ENCODE data around the gene PAX8.
"Not testable (repeated sequence)": the region's sequence is repeated elsewhere in the genome, so short reads cannot be mapped to it uniquely, and the experiment has no call there.

Gene PAX8

DNA sequence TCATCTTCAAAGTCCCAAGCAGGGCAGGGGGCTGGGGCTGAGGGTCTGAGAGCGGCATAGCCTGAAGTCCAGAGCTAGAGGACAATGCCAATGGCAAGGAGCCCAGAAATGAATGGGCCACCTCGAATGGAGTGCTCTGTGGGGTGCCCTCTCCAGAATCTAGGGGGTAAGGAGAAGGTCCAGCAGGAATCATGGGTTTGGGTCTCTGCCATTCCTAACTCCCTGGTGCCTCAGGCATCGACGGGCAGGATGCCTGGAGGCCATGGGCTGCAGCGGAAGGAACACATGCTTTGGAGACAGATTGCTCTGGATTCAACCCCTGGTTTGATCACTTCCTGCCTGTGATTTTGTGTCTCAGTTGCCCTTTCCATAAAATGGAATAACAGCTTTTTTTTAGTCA, 44.4 kb upstream of the PAX8 start:
- H3K27me3 ChIP-seq (ENCODE audit: control insufficient read depth in 3 of 3, insufficient read depth in 3 of 3, low read depth in 1 of 3, low read length in 3 of 3); H3K79me1 ChIP-seq (ENCODE audit: low read depth, low read length); H2BK120ac ChIP-seq (ENCODE audit: low read depth, low read length); H2BK15ac ChIP-seq (ENCODE audit: low read length); H3K36me3 ChIP-seq (replicated peaks in 1 of 2; ENCODE audit: control insufficient read depth in 2 of 2, insufficient read depth in 2 of 2, low read length in 2 of 2); H3K4me3 ChIP-seq (ENCODE audit: low read length in 2 of 2); H2BK5ac ChIP-seq (ENCODE audit: low read length); H4K91ac ChIP-seq (ENCODE audit: low read depth, low read length, poor library complexity); H3K9ac ChIP-seq (ENCODE audit: low read depth, low read length, poor library complexity); H3K14ac ChIP-seq (ENCODE audit: low read length); H3K23ac ChIP-seq (ENCODE audit: low read depth, low read length, poor library complexity); H4K8ac ChIP-seq (ENCODE audit: low read depth, low read length); DNase-seq (ENCODE audit: low spot score); H2BK12ac ChIP-seq (ENCODE audit: low read length); H3K4me2 ChIP-seq (ENCODE audit: insufficient read depth, low read length, poor library complexity, severe bottlenecking); H3K27ac ChIP-seq (replicated peaks; ENCODE audit: low read length); H3K9me3 ChIP-seq (replicated peaks in 1 of 2; ENCODE audit: control insufficient read depth in 2 of 2, insufficient read depth in 1 of 2, low read depth in 1 of 2, low read length in 2 of 2); H3K4ac ChIP-seq (ENCODE audit: low read length); H2AFZ ChIP-seq (ENCODE audit: low read length); H3K4me1 ChIP-seq (ENCODE audit: control insufficient read depth in 2 of 2, insufficient read depth in 1 of 2, low read depth in 1 of 2, low read length in 2 of 2): not testable (repeated sequence)
- H3K18ac ChIP-seq (ENCODE audit: low read length): peak overlapping the region; percentile 3
- WGBS, 2 donors (ENCODE audit: extremely low coverage in 2 of 2, insufficient read length in 2 of 2, insufficient replicate concordance in 1 of 2): no CpG with 5 or more reads among the region's 5 CpGs
- H2AK5ac ChIP-seq (ENCODE audit: low read depth, low read length): peak overlapping the region; percentile 53

GRCh38 chr2:113320106-113320505, 41.4 kb upstream of the PAX8 start:
- no CpG with 5 or more reads among the region's 7 CpGs for WGBS, 2 donors (ENCODE audit: extremely low coverage in 2 of 2, insufficient read length in 2 of 2, insufficient replicate concordance in 1 of 2)
- not testable (repeated sequence) for H3K18ac ChIP-seq (ENCODE audit: low read length); H3K27ac ChIP-seq (replicated peaks; ENCODE audit: low read length); H3K27me3 ChIP-seq (ENCODE audit: control insufficient read depth in 3 of 3, insufficient read depth in 3 of 3, low read depth in 1 of 3, low read length in 3 of 3); H3K4me1 ChIP-seq (ENCODE audit: control insufficient read depth in 2 of 2, insufficient read depth in 1 of 2, low read depth in 1 of 2, low read length in 2 of 2); H3K4me2 ChIP-seq (ENCODE audit: insufficient read depth, low read length, poor library complexity, severe bottlenecking); H4K91ac ChIP-seq (ENCODE audit: low read depth, low read length, poor library complexity); H3K9ac ChIP-seq (ENCODE audit: low read depth, low read length, poor library complexity); H2AFZ ChIP-seq (ENCODE audit: low read length); H2BK12ac ChIP-seq (ENCODE audit: low read length); H3K36me3 ChIP-seq (replicated peaks in 1 of 2; ENCODE audit: control insufficient read depth in 2 of 2, insufficient read depth in 2 of 2, low read length in 2 of 2); H3K23ac ChIP-seq (ENCODE audit: low read depth, low read length, poor library complexity); H3K4ac ChIP-seq (ENCODE audit: low read length); H2BK5ac ChIP-seq (ENCODE audit: low read length); H2BK120ac ChIP-seq (ENCODE audit: low read depth, low read length); H2AK5ac ChIP-seq (ENCODE audit: low read depth, low read length); DNase-seq (ENCODE audit: low spot score); H3K4me3 ChIP-seq (ENCODE audit: low read length in 2 of 2); H4K8ac ChIP-seq (ENCODE audit: low read depth, low read length); H2BK15ac ChIP-seq (ENCODE audit: low read length); H3K79me1 ChIP-seq (ENCODE audit: low read depth, low read length); H3K14ac ChIP-seq (ENCODE audit: low read length); H3K9me3 ChIP-seq (replicated peaks in 1 of 2; ENCODE audit: control insufficient read depth in 2 of 2, insufficient read depth in 1 of 2, low read depth in 1 of 2, low read length in 2 of 2)

DNA sequence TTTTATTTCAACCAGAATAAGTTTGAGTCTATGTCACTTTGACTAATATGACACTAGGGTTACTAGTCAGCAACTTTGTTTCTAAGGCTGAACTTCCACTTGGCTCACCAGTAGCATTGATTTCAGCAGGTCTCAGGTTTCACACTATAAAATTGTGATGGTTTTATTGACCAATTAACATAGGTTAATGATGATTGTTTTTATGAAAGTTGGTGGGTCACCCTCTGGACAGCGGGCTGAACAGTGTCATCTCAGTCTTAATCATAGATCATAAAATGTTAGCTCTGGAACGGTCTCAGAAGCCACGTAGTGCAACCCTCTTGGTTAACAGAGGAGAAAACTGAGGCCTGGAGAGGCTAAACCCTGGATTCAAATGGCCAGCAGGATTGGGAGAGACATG, 40.2 kb upstream of the PAX8 start:
- H3K27ac ChIP-seq (replicated peaks; ENCODE audit: low read length); H4K91ac ChIP-seq (ENCODE audit: low read depth, low read length, poor library complexity); H3K27me3 ChIP-seq (ENCODE audit: control insufficient read depth in 3 of 3, insufficient read depth in 3 of 3, low read depth in 1 of 3, low read length in 3 of 3); H3K36me3 ChIP-seq (replicated peaks in 1 of 2; ENCODE audit: control insufficient read depth in 2 of 2, insufficient read depth in 2 of 2, low read length in 2 of 2); DNase-seq (ENCODE audit: low spot score); H3K18ac ChIP-seq (ENCODE audit: low read length); H3K23ac ChIP-seq (ENCODE audit: low read depth, low read length, poor library complexity); H3K14ac ChIP-seq (ENCODE audit: low read length); H2AFZ ChIP-seq (ENCODE audit: low read length); H2BK15ac ChIP-seq (ENCODE audit: low read length); H3K4me1 ChIP-seq (ENCODE audit: control insufficient read depth in 2 of 2, insufficient read depth in 1 of 2, low read depth in 1 of 2, low read length in 2 of 2); H3K9me3 ChIP-seq (replicated peaks in 1 of 2; ENCODE audit: control insufficient read depth in 2 of 2, insufficient read depth in 1 of 2, low read depth in 1 of 2, low read length in 2 of 2); H3K4ac ChIP-seq (ENCODE audit: low read length); H3K79me1 ChIP-seq (ENCODE audit: low read depth, low read length); H4K8ac ChIP-seq (ENCODE audit: low read depth, low read length); H3K9ac ChIP-seq (ENCODE audit: low read depth, low read length, poor library complexity); H3K4me2 ChIP-seq (ENCODE audit: insufficient read depth, low read length, poor library complexity, severe bottlenecking); H2BK12ac ChIP-seq (ENCODE audit: low read length); H2BK120ac ChIP-seq (ENCODE audit: low read depth, low read length); H2BK5ac ChIP-seq (ENCODE audit: low read length); H2AK5ac ChIP-seq (ENCODE audit: low read depth, low read length); H3K4me3 ChIP-seq (ENCODE audit: low read length in 2 of 2): not testable (repeated sequence)
- no CpG with 5 or more reads among the region's 3 CpGs for WGBS, 2 donors (ENCODE audit: extremely low coverage in 2 of 2, insufficient read length in 2 of 2, insufficient replicate concordance in 1 of 2)

DNA sequence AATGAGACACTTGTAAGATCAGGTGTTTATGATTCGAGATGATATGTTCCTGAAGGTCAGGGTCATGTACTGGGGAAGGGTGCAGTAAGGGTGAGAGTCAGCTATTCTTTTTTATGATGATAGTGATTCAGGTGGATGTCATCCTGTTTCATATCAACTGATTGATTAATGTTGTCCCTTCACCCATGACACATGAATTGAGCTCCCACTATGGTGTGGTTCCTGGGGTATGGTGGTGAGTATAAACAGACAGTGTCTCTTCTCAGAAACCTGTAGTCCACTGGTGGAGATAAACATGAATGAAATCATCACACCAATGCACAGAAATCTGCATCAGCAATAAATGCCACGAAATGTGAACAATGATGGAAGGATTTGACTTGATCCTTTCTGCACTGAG, 37.4 kb upstream of the PAX8 start:
- Histone ChIP-seq H3K4me2 (ENCODE audit: insufficient read depth, low read length, poor library complexity, severe bottlenecking) (no peak overlapping the region), H3K27ac (replicated peaks; ENCODE audit: low read length) (no peak overlapping the region), H3K18ac (ENCODE audit: low read length) (no peak overlapping the region), H4K91ac (ENCODE audit: low read depth, low read length, poor library complexity) (no peak overlapping the region), H3K4ac (ENCODE audit: low read length) (no peak overlapping the region), H4K8ac (ENCODE audit: low read depth, low read length) (no peak overlapping the region), H3K23ac (ENCODE audit: low read depth, low read length, poor library complexity) (no peak overlapping the region), H3K9ac (ENCODE audit: low read depth, low read length, poor library complexity) (no peak overlapping the region), H2AFZ (ENCODE audit: low read length) (no peak overlapping the region), H2AK5ac (ENCODE audit: low read depth, low read length) (no peak overlapping the region), H3K14ac (ENCODE audit: low read length) (no peak overlapping the region), H2BK120ac (ENCODE audit: low read depth, low read length) (no peak overlapping the region), H3K79me1 (ENCODE audit: low read depth, low read length) (no peaks in the 10 kb centered on the region), H3K4me1 (ENCODE audit: control insufficient read depth in 2 of 2, insufficient read depth in 1 of 2, low read depth in 1 of 2, low read length in 2 of 2) (peaks cover 7 to 9% of the 10 kb centered on the region in 2 donors), H2BK12ac (ENCODE audit: low read length) (no peak overlapping the region), H3K9me3 (replicated peaks in 1 of 2; ENCODE audit: control insufficient read depth in 2 of 2, insufficient read depth in 1 of 2, low read depth in 1 of 2, low read length in 2 of 2) (no peaks in the 10 kb centered on the region), H2BK5ac (ENCODE audit: low read length) (no peak overlapping the region), H3K4me3 (ENCODE audit: low read length in 2 of 2) (no peak overlapping the region), H3K27me3 (ENCODE audit: control insufficient read depth in 3 of 3, insufficient read depth in 3 of 3, low read depth in 1 of 3, low read length in 3 of 3) (no peaks in the 10 kb centered on the region), H2BK15ac (ENCODE audit: low read length) (no peak overlapping the region), H3K36me3 (replicated peaks in 1 of 2; ENCODE audit: control insufficient read depth in 2 of 2, insufficient read depth in 2 of 2, low read length in 2 of 2) (no peaks in the 10 kb centered on the region)
- WGBS, 2 donors (ENCODE audit: extremely low coverage in 2 of 2, insufficient read length in 2 of 2, insufficient replicate concordance in 1 of 2): no CpG with 5 or more reads among the region's 2 CpGs
- DNase-seq (ENCODE audit: low spot score): no peak
